HCT116 (cell line): ENCODE results near the gene SMARCD2. TPM values are rescaled to one million over a fixed set of nuclear protein-coding genes. Genes with fewer than 3 reads are reported as not detected.

Source experiments
- ATAC-seq: fragments of 200-7000 bp; cut with Tn5 transposase; 2 replicates; pipeline ENCODE4 v1.9.1; 2020; ENCODE audit warnings: mild to moderate bottlenecking, moderate library complexity
- BruUV-seq: library from RNA; stranded (reverse); fragments of 400-500 nt; replicated peaks from 2 replicates; lab custom pipeline; 2021; lab: Mats Ljungman, UMichigan
- CTCF ChIA-PET: fragments of 300-600 bp; sonication (Branson Sonifier 250); formaldehyde crosslinking; loops from one replicate; lab custom pipeline; 2021; ENCODE audit warnings: antibody characterized with exemption; lab: Charles Lee
- POLR2A ChIA-PET: fragments of 300-600, 350-600 bp; sonication (Branson Sonifier 250); formaldehyde crosslinking; loops from one replicate; lab custom pipeline; 2021; ENCODE audit warnings: antibody characterized with exemption; lab: Charles Lee
- RAD21 ChIA-PET, 2 experiments: fragments of 300-600 bp; sonication (Branson Sonifier 250); formaldehyde crosslinking; loops; one replicate each; lab custom pipeline; 2023; ENCODE audit warnings: low total read pairs in 2 of 2; ENCODE audit not compliant: uncharacterized antibody in 2 of 2, unreplicated experiment in 2 of 2, low non-redundant PET in 1 of 2; lab: Charles Lee
- DNase-seq: peaks from one replicate; pipeline ENCODE4 v3.0.0-alpha.2; 2010; ENCODE audit warnings: low read depth, low spot score
- H2AFZ ChIP-seq: fragments of 200-600 bp; shearing (Covaris generic), sonication (generic); 2 replicates; pipeline ENCODE4 v1.6.1; 2017; ENCODE audit warnings: low read depth, mixed run types, mixed read lengths, antibody characterized with exemption, low read length; ENCODE audit not compliant: poor library complexity, severe bottlenecking
- H3K27ac ChIP-seq: 2 replicates; pipeline ENCODE4 v1.5.1; 2012; ENCODE audit warnings: low read depth, low read length
- H3K27me3 ChIP-seq: fragments of 200-600 bp; sonication (generic); 2 replicates; pipeline ENCODE4 v1.6.1; 2016; ENCODE audit warnings: mixed run types, low read length, mixed read lengths; ENCODE audit not compliant: insufficient read depth
- H3K36me3 ChIP-seq, 2 experiments: fragments of 200-500 bp in 1 of 2; fragments of 200-600 bp in 1 of 2; sonication (Bioruptor generic) in 1 of 2; sonication (generic) in 1 of 2; 2 replicates each; pipeline versions ENCODE4 v1.5.1 to v1.6.1; 2014 to 2016; ENCODE audit warnings: low read length in 2 of 2, inconsistent platforms in 1 of 2, mixed read lengths in 1 of 2, mixed run types in 1 of 2; ENCODE audit not compliant: insufficient read depth in 2 of 2, control insufficient read depth in 1 of 2
- H3K4me1 ChIP-seq, 2 experiments: fragments of 200-600 bp in 1 of 2; sonication (generic) in 1 of 2; 2 replicates each; pipeline versions ENCODE4 v1.5.1 to v1.6.1; 2012 to 2017; ENCODE audit warnings: low read length in 2 of 2, inconsistent platforms in 1 of 2, mild to moderate bottlenecking in 1 of 2, mixed read lengths in 1 of 2, mixed run types in 1 of 2, moderate library complexity in 1 of 2; ENCODE audit not compliant: insufficient read depth in 2 of 2, control insufficient read depth in 1 of 2
- H3K4me2 ChIP-seq: fragments of 200-600 bp; sonication (generic); 2 replicates; pipeline ENCODE4 v1.6.1; 2017; ENCODE audit warnings: mixed run types, low read length, mixed read lengths
- H3K4me3 ChIP-seq, 2 experiments: fragments of 200-600 bp in 1 of 2; sonication (generic) in 1 of 2; replicated peaks in 1 of 2; 2 replicates each; pipeline ENCODE4 v1.5.1; 2011 to 2016; ENCODE audit warnings: low read length in 2 of 2, control low read depth in 1 of 2, low read depth in 1 of 2, mild to moderate bottlenecking in 1 of 2, mixed read lengths in 1 of 2, mixed run types in 1 of 2
- H3K79me2 ChIP-seq: fragments of 200-600 bp; sonication (generic); 2 replicates; pipeline ENCODE4 v1.6.1; 2017; ENCODE audit warnings: mild to moderate bottlenecking, mixed run types, low read length, moderate library complexity, mixed read lengths; ENCODE audit not compliant: insufficient read depth
- H3K9ac ChIP-seq: fragments of 200-600 bp; sonication (generic); 2 replicates; pipeline ENCODE4 v1.6.1; 2016; ENCODE audit warnings: low read length, mixed read lengths
- H3K9me2 ChIP-seq: fragments of 200-600 bp; sonication (generic), shearing (Covaris generic); 2 replicates; pipeline ENCODE4 v1.6.1; 2017; ENCODE audit warnings: mixed run types, mild to moderate bottlenecking, moderate library complexity; ENCODE audit not compliant: insufficient read depth
- H3K9me3 ChIP-seq, 2 experiments: fragments of 200-500 bp in 1 of 2; fragments of 200-600 bp in 1 of 2; sonication (Bioruptor generic) in 1 of 2; sonication (generic) in 1 of 2; 2 replicates each; pipeline ENCODE4 v1.6.1; 2014 to 2017; ENCODE audit warnings: low read length in 2 of 2, mixed read lengths in 2 of 2, inconsistent platforms in 1 of 2, low read depth in 1 of 2, mild to moderate bottlenecking in 1 of 2, mixed run types in 1 of 2, moderate library complexity in 1 of 2; ENCODE audit not compliant: control insufficient read depth in 1 of 2, insufficient read depth in 1 of 2
- H4K20me1 ChIP-seq: fragments of 200-600 bp; sonication (generic), shearing (Covaris generic); 2 replicates; pipeline ENCODE4 v1.6.1; 2017; ENCODE audit warnings: mixed run types, mild to moderate bottlenecking, moderate library complexity; ENCODE audit not compliant: insufficient read depth
- CEBPB ChIP-seq: IDR thresholded peaks from 2 replicates; pipeline ENCODE4 v1.6.1; 2012; ENCODE audit warnings: low read depth
- EZH2phosphoT487 ChIP-seq: fragments of 200-600 bp; IDR thresholded peaks from 2 replicates; pipeline ENCODE4 v1.6.1; 2018; ENCODE audit warnings: antibody characterized with exemption, borderline replicate concordance
- MAX ChIP-seq: IDR thresholded peaks from 2 replicates; pipeline ENCODE4 v1.6.1; 2012
- POLR2A ChIP-seq: IDR thresholded peaks from 2 replicates; pipeline ENCODE4 v1.7.0; 2011; ENCODE audit warnings: borderline replicate concordance; ENCODE audit not compliant: insufficient read depth, insufficient read length; ENCODE audit errors: extremely low read depth
- POLR2AphosphoS5 ChIP-seq: IDR thresholded peaks from 2 replicates; pipeline ENCODE4 v1.6.1; 2011; ENCODE audit warnings: mild to moderate bottlenecking, low read depth, low read length, moderate library complexity
- SIN3A ChIP-seq: IDR thresholded peaks from 2 replicates; pipeline ENCODE4 v1.6.1; 2012; ENCODE audit warnings: low read depth
- SP1 ChIP-seq: IDR thresholded peaks from 2 replicates; pipeline ENCODE4 v1.6.1; 2012; ENCODE audit warnings: low read depth
- TCF7L2 ChIP-seq: IDR thresholded peaks from 2 replicates; pipeline ENCODE4 v1.7.0; 2011; ENCODE audit warnings: borderline replicate concordance, inconsistent platforms; ENCODE audit not compliant: insufficient read depth, insufficient read length; ENCODE audit errors: extremely low read depth
- ZBTB33 ChIP-seq: IDR thresholded peaks from 2 replicates; pipeline ENCODE4 v1.6.1; 2011; ENCODE audit warnings: mild to moderate bottlenecking, low read length, moderate library complexity; ENCODE audit not compliant: insufficient replicate concordance; ENCODE audit errors: extremely low read depth
- ZNF274 ChIP-seq: fragments of 200-500 bp; sonication (Bioruptor generic); IDR thresholded peaks from 2 replicates; pipeline ENCODE4 v1.6.1; 2014; ENCODE audit warnings: mild to moderate bottlenecking, low read depth, low read length, inconsistent platforms
- intact Hi-C: fragments of 100-400 bp; cut with micrococcal nuclease; formaldehyde crosslinking; loops from 2 replicates; pipeline ENCODE4 v1.10.0; 2022
- total RNA-seq: library from RNA; stranded (reverse); gene quantifications from one replicate; pipeline ENCODE4 v1.2.1, GENCODE V29; 2021; ENCODE audit not compliant: unreplicated experiment
- TF ChIP-seq, protein P1 (sequence below), 3 experiments: fragments of 200-600 bp in 1 of 3; sonication (generic) in 1 of 3; IDR thresholded peaks in 2 of 3; conservative IDR thresholded peaks in 1 of 3; 2 replicates each; pipeline ENCODE4 v1.5.1; 2012 to 2017; ENCODE audit warnings: low read depth in 2 of 3, low read length in 2 of 3, antibody characterized with exemption in 1 of 3, borderline replicate concordance in 1 of 3, control low read depth in 1 of 3, mild to moderate bottlenecking in 1 of 3, mixed read lengths in 1 of 3, mixed run types in 1 of 3, moderate library complexity in 1 of 3; ENCODE audit not compliant: insufficient read depth in 1 of 3
- TF ChIP-seq, protein P2 (sequence below): IDR thresholded peaks from 2 replicates; pipeline ENCODE4 v1.6.1; 2012

SMARCD2 gene
- total RNA-seq, 1 experiment from 2014 or later = 168 TPM

GRCh38 chr17:63819585-63820537, 22.6 kb downstream of the SMARCD2 start:
- TF ChIP-seq SIN3A (no peak), MAX (no peak)
- TF ChIP-seq, protein P1, sequence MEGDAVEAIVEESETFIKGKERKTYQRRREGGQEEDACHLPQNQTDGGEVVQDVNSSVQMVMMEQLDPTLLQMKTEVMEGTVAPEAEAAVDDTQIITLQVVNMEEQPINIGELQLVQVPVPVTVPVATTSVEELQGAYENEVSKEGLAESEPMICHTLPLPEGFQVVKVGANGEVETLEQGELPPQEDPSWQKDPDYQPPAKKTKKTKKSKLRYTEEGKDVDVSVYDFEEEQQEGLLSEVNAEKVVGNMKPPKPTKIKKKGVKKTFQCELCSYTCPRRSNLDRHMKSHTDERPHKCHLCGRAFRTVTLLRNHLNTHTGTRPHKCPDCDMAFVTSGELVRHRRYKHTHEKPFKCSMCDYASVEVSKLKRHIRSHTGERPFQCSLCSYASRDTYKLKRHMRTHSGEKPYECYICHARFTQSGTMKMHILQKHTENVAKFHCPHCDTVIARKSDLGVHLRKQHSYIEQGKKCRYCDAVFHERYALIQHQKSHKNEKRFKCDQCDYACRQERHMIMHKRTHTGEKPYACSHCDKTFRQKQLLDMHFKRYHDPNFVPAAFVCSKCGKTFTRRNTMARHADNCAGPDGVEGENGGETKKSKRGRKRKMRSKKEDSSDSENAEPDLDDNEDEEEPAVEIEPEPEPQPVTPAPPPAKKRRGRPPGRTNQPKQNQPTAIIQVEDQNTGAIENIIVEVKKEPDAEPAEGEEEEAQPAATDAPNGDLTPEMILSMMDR (IDR thresholded peaks at IDR 0.05 in 2 of 3, conservative IDR thresholded peaks at IDR 0.05 in 1 of 3; ENCODE audit: borderline replicate concordance in 1 of 3, insufficient read depth in 1 of 3, low read depth in 2 of 3, low read length in 2 of 3) = no peak
- POLR2A ChIA-PET = no interaction called here
- Histone ChIP-seq H2AFZ (no peak overlapping the region), H3K36me3 (peaks cover 93 to 96% of the 10 kb centered on the region in 2 experiments), H3K4me1 (no peaks in the 10 kb centered on the region), H3K4me2 (no peak overlapping the region), H3K27me3 (no peaks in the 10 kb centered on the region), H3K9ac (no peak overlapping the region), H3K79me2 (peaks cover 77% of the 10 kb centered on the region), H3K9me2 (no peaks in the 10 kb centered on the region), H3K4me3 (no peak overlapping the region), H3K27ac (no peak overlapping the region; the same call in 1 of the 2 replicates), H4K20me1 (peaks cover 8% of the 10 kb centered on the region; the same call in 1 of the 2 replicates), H3K9me3 (no peaks in the 10 kb centered on the region)
- intact Hi-C loops = no loop called here
- BruUV-seq = TSS peak; percentile 33
- DNase-seq (no peak), ATAC-seq (0 out of 2 replicates have a peak, but pooled peaks have one; percentile 4)
- CTCF ChIA-PET = no interaction called here
- RAD21 ChIA-PET = no interaction called here

DNA sequence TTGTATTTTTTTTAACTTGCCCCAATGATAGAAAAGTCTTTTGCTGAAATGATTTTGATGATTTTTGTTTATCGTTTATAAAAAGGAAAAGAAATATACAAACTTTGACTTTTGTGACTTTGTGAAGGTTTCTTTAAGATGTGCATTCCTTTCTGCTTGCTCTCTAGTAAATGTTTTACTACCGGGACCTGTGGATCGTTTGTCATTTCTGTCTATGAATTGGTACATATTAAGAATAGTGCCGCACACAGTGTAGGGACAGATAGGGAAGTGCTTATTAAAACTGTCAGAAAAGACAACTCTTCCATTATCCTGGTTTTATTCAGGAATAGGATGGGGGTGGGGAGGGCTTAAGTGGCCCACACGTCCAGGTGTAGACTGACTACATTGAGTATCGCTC, 23.4 kb downstream of the SMARCD2 start:
- no peaks in the 10 kb centered on the region for H3K4me1 ChIP-seq
- BruUV-seq = no TSS peak
- H3K27ac ChIP-seq = no peak overlapping the region
- no peak overlapping the region for H2AFZ ChIP-seq
- intact Hi-C loops = no loop called here
- H4K20me1 ChIP-seq = peaks cover 8% of the 10 kb centered on the region; the same call in 1 of the 2 replicates
- H3K9ac ChIP-seq = no peak overlapping the region
- peaks cover 72% of the 10 kb centered on the region for H3K79me2 ChIP-seq
- DNase-seq = no peak
- TF ChIP-seq POLR2AphosphoS5 (no peak), EZH2phosphoT487 (no peak), POLR2A (no peak), ZNF274 (no peak), SP1 (no peak), ZBTB33 (no peak), SIN3A (no peak), CEBPB (no peak), TCF7L2 (no peak)
- TF ChIP-seq, protein P2, sequence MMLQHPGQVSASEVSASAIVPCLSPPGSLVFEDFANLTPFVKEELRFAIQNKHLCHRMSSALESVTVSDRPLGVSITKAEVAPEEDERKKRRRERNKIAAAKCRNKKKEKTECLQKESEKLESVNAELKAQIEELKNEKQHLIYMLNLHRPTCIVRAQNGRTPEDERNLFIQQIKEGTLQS = no peak
- H3K4me3 ChIP-seq = no peak overlapping the region
- ChIA-PET RAD21 (no interaction called here), POLR2A (no interaction called here), CTCF (interaction anchor here (1.0 kb wide), 1 partner anchor 15 kb away, joined by 4 read pairs; no protein-coding TSS in a partner anchor)
- H3K36me3 ChIP-seq = peaks cover 92 to 95% of the 10 kb centered on the region in 2 experiments
- no peaks in the 10 kb centered on the region for H3K9me2 ChIP-seq
- no peak for ATAC-seq
- H3K27me3 ChIP-seq = no peaks in the 10 kb centered on the region
- H3K9me3 ChIP-seq = no peaks in the 10 kb centered on the region
- H3K4me2 ChIP-seq = no peak overlapping the region
